Parathyroid adenoma (tissue), 2 donors: ENCODE results near the gene SRCAP.

Experiments
- H2AFZ ChIP-seq: fragments of 300-600 bp; sonication (generic); one replicate; pipeline ENCODE4 v1.7.0; 2017; ENCODE audit warnings: antibody characterized with exemption, mild to moderate bottlenecking
- H3K27ac ChIP-seq: fragments of 300-600 bp; sonication (generic); one replicate; pipeline ENCODE4 v1.7.0; 2017
- H3K27me3 ChIP-seq: fragments of 300-600 bp; sonication (generic); one replicate; pipeline ENCODE4 v1.7.0; 2017; ENCODE audit warnings: low read length; ENCODE audit not compliant: control insufficient read depth, insufficient read depth
- H3K36me3 ChIP-seq: fragments of 300-600 bp; sonication (generic); one replicate; pipeline ENCODE4 v1.7.0; 2017; ENCODE audit warnings: low read length; ENCODE audit not compliant: control insufficient read depth, insufficient read depth
- H3K4me1 ChIP-seq: fragments of 300-600 bp; sonication (generic); one replicate; pipeline ENCODE4 v1.7.0; 2017; ENCODE audit warnings: control low read depth
- H3K4me2 ChIP-seq: fragments of 300-600 bp; sonication (generic); one replicate; pipeline ENCODE4 v1.7.0; 2017; ENCODE audit warnings: low read length
- H3K4me3 ChIP-seq: fragments of 300-600 bp; sonication (generic); one replicate; pipeline ENCODE4 v1.7.0; 2017; ENCODE audit warnings: low read depth, low read length
- H3K79me2 ChIP-seq: fragments of 300-600 bp; sonication (generic); one replicate; pipeline ENCODE4 v1.7.0; 2017; ENCODE audit warnings: control low read depth
- H3K9ac ChIP-seq: fragments of 300-600 bp; sonication (generic); one replicate; pipeline ENCODE4 v1.7.0; 2017; ENCODE audit warnings: mild to moderate bottlenecking
- H3K9me3 ChIP-seq: fragments of 300-600 bp; sonication (generic); one replicate; pipeline ENCODE4 v1.7.0; 2017; ENCODE audit warnings: low read length; ENCODE audit not compliant: control insufficient read depth
- CTCF ChIP-seq: fragments of 300-600 bp; sonication (generic); IDR thresholded peaks from one replicate; pipeline ENCODE4 v1.7.0; 2017; ENCODE audit warnings: antibody characterized with exemption, mild to moderate bottlenecking
- donor health status: primary hyperparathyroidism.

The SRCAP gene

GRCh38 chr16:30698816-30699614 is at the start of gene SRCAP:
SRCAP (plus strand) TSS chr16:30699171; CDS start chr16:30700825, 1,654 bp downstream.
- no peak for TF ChIP-seq CTCF
- H3K36me3 ChIP-seq = no peaks in the 10 kb centered on the region
- peak within 1 kb of the TSS; percentile 92 for H3K9ac ChIP-seq
- H2AFZ ChIP-seq = peak within 1 kb of the TSS; percentile 79
- no peaks in the 10 kb centered on the region for H3K9me3 ChIP-seq
- H3K4me1 ChIP-seq = peaks cover 10% of the 10 kb centered on the region
- peak within 1 kb of the TSS; percentile 99 for H3K27ac ChIP-seq
- H3K4me2 ChIP-seq = peak within 1 kb of the TSS; percentile 86
- no peaks in the 10 kb centered on the region for H3K27me3 ChIP-seq
- peaks cover 26% of the 10 kb centered on the region for H3K79me2 ChIP-seq
- H3K4me3 ChIP-seq = peak within 1 kb of the TSS; percentile 99

GRCh38 chr16:30649725-30650368 is 49.1 kb upstream of the SRCAP start:
- no peaks in the 10 kb centered on the region for H3K9me3 ChIP-seq
- no peak for TF ChIP-seq CTCF
- H3K36me3 ChIP-seq = no peaks in the 10 kb centered on the region
- peak overlapping the region; percentile 100 for H3K4me3 ChIP-seq
- H3K27ac ChIP-seq = peak overlapping the region; percentile 91
- H3K27me3 ChIP-seq = no peaks in the 10 kb centered on the region
- peaks cover 8% of the 10 kb centered on the region for H3K79me2 ChIP-seq
- H3K4me2 ChIP-seq = peak overlapping the region; percentile 73
- peak overlapping the region; percentile 70 for H3K9ac ChIP-seq
- peaks cover 9% of the 10 kb centered on the region for H3K4me1 ChIP-seq
- H2AFZ ChIP-seq = peak overlapping the region; percentile 99

- no peaks in the 10 kb centered on the region for H3K36me3 ChIP-seq
Measured at GRCh38 chr16:30650369-30651123, 48.4 kb upstream of the SRCAP start, which contains the start of gene PRR14. PRR14 (plus strand) TSS chr16:30650960; CDS start chr16:30651646, 686 bp downstream.

More at GRCh38 chr16:30650369-30651123, 48.4 kb upstream of the SRCAP start, which contains the start of gene PRR14:
- peak; percentile 66 for TF ChIP-seq CTCF
- Histone ChIP-seq H2AFZ (peak within 1 kb of the TSS; percentile 99), H3K79me2 (peaks cover 8% of the 10 kb centered on the region), H3K9me3 (no peaks in the 10 kb centered on the region), H3K27me3 (no peaks in the 10 kb centered on the region), H3K4me2 (peak within 1 kb of the TSS; percentile 100), H3K9ac (peak within 1 kb of the TSS; percentile 70), H3K4me3 (peak within 1 kb of the TSS; percentile 100), H3K4me1 (peaks cover 9% of the 10 kb centered on the region), H3K27ac (peak within 1 kb of the TSS; percentile 91)
